ENCODE measurements around the gene SDHAF1.
A peak's percentile ranks its signal among the peaks of the same experiment; 100 is the strongest.

The SDHAF1 gene

GRCh38 chr19:35987571-35987896, 7.5 kb upstream of the SDHAF1 start:
- DNase-seq = no peak

- no peak for DNase-seq
These were observed 6.2 kb upstream of the SDHAF1 start for GRCh38 chr19:35988824-35989223.

DNA sequence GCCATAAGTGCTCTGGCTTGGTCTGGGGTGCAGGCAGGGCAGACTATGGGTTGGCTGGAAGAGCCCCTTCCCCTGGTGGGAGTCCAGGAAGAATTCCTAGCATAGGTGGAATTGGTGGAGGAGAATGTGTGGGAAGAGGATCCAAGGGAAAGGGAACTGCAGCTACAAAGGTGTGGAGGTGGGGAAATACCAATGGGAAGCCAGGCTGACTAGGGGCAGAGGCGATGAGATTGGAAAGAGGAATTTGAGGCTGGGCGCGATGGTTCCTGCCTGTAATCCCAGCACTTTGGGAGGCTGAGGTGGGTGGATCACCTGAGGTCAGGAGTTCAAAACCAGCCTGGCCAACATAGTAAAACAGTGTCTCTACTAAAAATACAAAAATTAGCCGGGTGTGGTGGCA, 4.8 kb upstream of the SDHAF1 start:
- no peak for DNase-seq

DNA sequence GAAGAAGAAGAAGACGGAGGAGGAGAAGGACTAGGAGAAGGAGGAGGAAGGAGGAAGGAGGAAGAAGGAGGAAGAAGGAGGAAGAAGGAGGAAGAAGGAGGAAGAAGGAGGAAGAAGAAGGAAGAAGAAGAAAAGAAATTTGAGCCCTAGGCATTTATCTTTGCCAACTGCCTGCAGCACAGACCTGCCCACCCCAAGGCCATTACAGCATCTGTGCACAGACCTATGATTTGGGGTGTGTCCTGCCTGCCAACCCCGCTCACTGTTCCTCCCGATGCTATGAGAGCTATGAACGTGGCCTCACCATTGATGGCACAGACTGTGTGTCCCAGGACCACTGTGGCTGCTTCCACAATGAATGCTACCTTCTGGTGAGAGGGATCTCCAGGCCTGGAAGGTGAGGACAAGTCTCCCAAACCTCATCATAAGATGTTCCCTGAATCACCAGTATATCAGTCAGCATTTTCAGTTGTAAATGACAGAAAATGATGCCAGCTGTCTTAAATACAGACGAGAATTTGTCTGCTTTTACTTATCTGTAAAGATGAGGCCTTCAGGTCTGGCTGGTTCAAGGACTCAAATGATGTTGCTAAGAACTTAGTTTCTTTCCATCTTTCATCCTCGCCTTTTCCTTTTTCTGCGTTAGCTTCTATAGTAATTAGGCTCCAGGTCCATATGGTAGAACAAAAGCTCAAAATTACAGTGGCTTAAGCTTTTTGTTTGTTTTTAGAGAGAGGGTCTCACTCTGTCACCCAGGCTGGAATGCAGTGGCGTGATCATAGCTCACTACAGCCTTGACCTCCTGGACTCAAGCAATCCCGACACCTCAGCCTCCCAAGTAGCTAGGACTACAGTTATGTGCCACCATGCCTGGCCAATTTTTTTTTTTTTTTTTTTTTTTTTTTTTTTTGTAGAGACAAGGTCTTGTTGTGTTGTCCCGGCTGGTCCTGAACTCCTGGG, 3.9 kb upstream of the SDHAF1 start:
- no peak for DNase-seq

DNA sequence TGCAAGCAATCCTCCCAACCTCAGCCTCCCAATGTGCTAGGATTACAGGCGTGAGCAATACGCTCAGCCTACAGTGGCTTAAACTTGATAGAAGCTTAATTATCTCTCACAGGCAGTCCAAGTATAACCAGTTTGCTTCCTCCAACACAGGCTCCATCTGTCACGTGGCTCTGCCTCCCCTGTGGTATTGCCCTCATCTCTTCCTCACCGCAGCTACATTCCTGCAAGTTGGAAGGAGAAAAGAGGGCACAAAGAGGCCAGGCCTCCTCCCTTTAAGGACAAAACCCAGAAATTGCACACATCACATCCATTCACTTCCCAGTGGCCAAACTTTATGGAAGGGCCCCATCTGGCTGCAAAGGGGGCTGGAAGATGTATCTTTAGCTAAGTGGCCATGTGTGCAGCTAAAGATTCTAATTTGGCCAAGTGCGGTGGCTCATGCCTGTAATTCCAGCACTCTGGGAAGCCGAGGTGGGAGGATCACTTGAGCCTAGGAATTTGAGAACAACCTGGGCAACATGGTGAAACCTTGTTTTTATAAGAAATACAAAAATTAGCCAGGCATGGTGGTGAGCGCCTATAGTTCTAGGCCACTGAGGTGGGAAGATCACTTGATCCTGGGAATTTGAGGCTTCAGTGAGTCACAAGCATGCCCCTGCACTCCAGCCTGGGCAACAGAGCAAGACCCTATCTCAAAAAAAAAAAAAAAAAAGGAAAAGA, 3.1 kb upstream of the SDHAF1 start:
- no peak for DNase-seq

DNA sequence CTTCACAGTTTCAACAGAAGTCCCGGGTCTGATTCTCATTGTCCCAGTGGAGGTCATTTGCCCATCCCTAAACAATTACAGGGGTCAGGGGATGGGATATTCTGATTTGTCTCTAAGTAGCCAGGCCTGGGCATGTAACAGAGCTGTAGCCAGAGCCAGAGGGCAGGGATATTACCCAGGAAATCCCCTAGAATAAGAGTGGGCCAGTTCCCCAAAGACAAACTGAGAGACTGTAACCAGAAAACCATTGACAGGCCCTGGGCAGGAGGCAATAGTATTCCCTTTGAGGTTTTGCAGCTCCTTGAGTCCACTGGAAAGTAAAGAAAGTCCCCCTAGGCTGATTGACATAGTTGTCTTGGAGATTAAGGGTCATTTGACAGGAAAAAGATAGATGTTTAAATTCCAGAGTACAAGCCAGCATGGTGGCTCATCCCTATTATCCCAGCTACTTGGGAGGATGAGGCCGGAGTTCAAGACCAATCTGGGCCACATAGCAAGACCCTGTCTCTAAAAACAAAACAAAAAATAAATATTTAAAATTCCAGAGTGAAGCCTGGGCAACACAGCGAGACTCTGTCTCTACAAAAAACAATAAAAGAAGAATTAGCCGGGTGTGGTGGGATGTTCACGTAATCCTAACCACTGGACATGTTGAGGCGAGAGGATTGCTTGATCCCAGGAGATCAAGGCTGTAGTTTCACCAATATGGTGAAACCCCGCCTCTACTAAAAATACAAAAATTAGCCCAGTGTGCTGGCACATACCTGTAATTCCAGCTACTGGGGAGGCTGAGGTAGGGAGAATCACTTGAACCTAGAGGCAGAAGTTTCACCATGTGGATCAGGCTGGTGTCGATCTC, 1.9 kb upstream of the SDHAF1 start:
- DNase-seq = no peak

DNA sequence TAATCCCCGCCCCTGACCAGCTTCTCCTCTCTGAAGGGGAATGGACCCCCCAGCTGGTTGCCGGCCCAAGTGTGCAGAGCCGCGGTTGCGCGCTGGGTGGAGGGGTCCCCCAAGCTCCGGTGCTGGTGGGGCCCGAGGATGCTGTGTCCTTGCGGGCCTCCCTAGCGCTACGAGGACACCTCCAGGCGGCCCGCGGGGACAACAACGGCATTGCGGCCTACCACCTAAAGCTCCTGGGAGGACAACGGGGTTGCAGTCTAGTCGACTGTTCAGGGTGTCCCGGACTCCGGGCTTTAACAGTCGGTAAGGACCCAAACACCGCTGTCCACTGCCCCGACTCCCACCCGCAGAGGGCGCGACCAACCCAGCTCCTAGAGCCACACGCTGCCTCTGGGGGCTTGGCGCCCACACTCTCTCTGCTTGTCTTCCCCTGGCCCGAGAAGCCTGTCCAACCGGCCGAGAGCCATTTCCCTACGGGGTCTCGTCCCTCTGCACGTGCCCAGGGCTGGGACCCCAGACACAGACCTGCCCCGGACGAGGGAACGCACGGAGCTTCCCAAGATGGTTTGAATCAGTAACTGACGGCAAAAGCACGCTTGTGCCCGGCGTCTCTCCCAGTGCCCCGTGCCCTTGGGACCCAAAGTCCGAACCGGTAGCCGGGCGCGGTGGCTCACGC, 927 bp upstream of the SDHAF1 start:
- no peak for DNase-seq

DNA sequence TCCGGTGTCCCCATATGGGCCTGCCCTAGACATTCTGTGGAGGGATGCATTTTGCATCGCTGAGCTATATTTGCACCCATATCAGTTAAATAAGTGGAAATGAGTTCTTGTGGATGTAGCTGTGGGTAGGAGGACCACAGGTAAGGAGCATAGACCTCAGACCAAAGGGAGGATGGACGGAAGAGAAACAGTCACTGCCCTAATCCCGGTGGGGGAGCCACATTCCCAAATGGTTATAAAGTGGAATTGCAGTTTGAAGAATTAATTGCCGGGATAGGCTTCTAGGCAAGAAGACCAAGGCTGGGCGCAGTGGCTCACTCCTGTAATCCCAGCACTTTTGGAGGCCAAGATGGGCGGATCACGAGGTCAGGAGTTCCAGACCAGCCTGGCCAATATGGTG, 1.8 kb downstream of the SDHAF1 start:
- no peak for DNase-seq

- DNase-seq = no peak
These were observed 6.6 kb downstream of the SDHAF1 start for GRCh38 chr19:36001605-36002004.

- DNase-seq = no peak
These were observed 8.3 kb downstream of the SDHAF1 start for GRCh38 chr19:36003284-36003683.

GRCh38 chr19:36006955-36007354, 12.0 kb downstream of the SDHAF1 start:
- no peak for DNase-seq

DNA sequence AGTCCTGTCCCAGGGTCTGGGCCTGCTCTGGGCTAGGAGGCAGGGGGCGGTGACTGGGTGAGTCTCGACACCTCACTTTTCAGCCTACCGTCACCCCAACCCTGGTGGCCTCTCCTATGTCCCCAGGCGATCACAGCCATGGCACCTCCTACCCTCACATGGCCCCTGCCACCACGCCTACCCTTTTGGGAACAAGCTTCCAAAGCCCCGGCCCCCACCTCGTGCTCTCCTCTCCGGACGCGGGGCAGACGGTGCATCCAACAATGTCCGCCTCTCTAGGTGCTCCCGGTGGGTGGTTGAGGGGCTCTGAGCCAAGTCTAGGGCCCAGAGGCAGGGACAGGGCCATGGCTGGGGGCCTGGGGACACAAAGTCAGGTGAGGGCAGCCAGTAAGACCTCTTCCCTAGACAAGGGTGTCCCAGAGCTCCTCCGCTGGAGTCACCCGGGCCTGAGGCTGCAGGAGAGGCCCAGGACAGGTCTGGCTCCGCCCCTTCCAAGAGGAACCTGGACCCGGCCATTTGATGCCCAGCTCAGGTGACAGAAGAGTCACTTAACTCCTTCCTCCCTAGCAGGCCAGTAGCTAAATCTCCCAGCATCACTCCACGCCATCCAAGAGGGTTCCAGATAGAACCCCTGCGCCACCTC, 13.5 kb downstream of the SDHAF1 start, which contains the start of gene SYNE4:
Gene SYNE4, minus strand, starts transcription at position 478 of the 643 bp plus-strand sequence. Its CDS starts 132 bp downstream, at position 346.
- DNase-seq = no peak

GRCh38 chr19:36009220-36009619, 14.2 kb downstream of the SDHAF1 start:
- DNase-seq = no peak

- no peak for DNase-seq
These were observed 14.8 kb downstream of the SDHAF1 start for GRCh38 chr19:36009633-36010379.

GRCh38 chr19:36010402-36010801, 15.4 kb downstream of the SDHAF1 start:
- DNase-seq = no peak

- no peak for DNase-seq
These were observed 18.5 kb downstream of the SDHAF1 start for GRCh38 chr19:36013280-36014011.

GRCh38 chr19:36014012-36014924, 19.3 kb downstream of the SDHAF1 start, which contains the start of gene ALKBH6:
Gene ALKBH6 (minus strand): TSS chr19:36014213. CDS start chr19:36013397, 816 bp downstream.
- peak; percentile 97 for DNase-seq

DNA sequence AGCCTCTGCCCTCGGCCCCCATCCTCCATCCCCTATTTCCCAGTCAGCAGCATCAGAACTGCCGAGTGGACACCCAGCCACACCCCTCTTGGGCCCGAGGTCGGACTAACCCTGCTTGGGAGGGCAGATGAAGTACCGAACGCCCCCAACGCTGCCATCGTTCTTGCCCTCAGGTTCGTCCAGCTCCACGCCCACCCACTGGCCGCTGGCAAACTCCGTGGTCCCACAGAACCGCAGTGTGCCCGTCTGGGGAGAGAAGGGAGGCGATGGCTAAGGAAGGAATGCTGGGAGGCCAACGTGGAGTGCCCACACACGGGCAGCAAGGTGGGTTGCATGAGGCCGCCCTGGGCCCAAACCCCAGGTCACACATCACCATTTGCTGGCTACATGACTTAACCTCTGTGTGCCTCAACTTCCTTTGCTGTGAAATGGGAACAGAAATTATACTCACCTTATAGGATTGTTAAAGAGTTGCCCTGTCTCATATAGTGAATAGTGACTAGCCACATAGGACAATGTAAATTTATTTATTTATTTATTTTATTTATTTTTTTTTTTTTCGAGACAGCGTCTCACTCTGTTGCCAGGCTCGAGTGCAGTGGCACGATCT, 24.2 kb downstream of the SDHAF1 start:
- no peak for DNase-seq

DNA sequence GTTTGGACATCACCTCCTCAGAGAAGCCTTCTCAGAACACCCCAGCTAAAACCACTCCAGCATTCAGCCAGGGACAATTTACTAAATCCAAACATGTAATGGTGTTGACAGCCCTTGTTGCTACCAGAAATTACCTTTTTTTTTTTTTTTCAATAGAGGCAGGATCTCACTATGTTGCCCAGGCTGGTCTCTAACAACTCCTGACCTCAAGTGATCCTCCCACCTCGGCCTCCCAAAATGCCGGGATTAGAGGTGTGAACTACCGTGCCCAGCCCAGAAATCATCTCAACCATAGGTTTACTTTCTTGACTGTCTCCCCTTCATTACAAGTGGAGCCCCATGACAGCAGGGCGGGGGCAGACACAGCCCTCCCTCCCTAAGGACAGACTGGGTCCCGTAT, 28.4 kb downstream of the SDHAF1 start:
- no peak for DNase-seq

Measured in GDM1 (cell line).